Cardiac muscle cell (in vitro differentiated cells and primary cell): Measurements from ENCODE around the gene SAP30BP. TPM values are rescaled to one million over a fixed set of nuclear protein-coding genes. Genes with fewer than 3 reads are reported as not detected.

Experiments used
- DNase-seq, 2 donors: peaks; one replicate each; pipeline versions ENCODE4 v3.0.0 to v3.0.0-alpha.2; 2010 to 2017; ENCODE audit warnings: low read depth in 1 of 2, low spot score in 1 of 2
- H3K27ac ChIP-seq: fragments of 200-600 bp; sonication (generic); 2 replicates; pipeline ENCODE4 v1.5.1; 2016
- H3K27me3 ChIP-seq: fragments of 200-600 bp; sonication (generic); 2 replicates; pipeline ENCODE4 v1.6.0; 2016; ENCODE audit warnings: control low read depth
- H3K36me3 ChIP-seq: fragments of 200-600 bp; sonication (generic); 2 replicates; pipeline ENCODE4 v1.5.1; 2016; ENCODE audit warnings: control low read depth
- H3K4me1 ChIP-seq: fragments of 200-600 bp; sonication (generic); 2 replicates; pipeline ENCODE4 v1.8.1; 2017; ENCODE audit warnings: low read depth, mild to moderate bottlenecking, mixed run types
- H3K4me3 ChIP-seq: fragments of 200-600 bp; sonication (generic); 2 replicates; pipeline ENCODE4 v1.5.1; 2016; ENCODE audit warnings: mild to moderate bottlenecking
- H3K9me3 ChIP-seq: fragments of 200-600 bp; sonication (generic); 2 replicates; pipeline ENCODE4 v1.5.1; 2017; ENCODE audit warnings: low read depth, mild to moderate bottlenecking, control low read depth
- CTCF ChIP-seq: IDR thresholded peaks from 2 replicates; pipeline ENCODE4 v1.5.1; 2012; ENCODE audit warnings: low read depth, mild to moderate bottlenecking, low read length
- polyA plus RNA-seq: library from polyadenylated mRNA; unstranded; fragments of >200 nt; fragmentation: Nextera tagmentation; extraction: Ambion mirVana; gene quantifications from 2 replicates; pipeline ENCODE4 v1.2.1, GENCODE V29; 2016
- total RNA-seq: library from RNA; depleted of rRNA; stranded (reverse); fragments of >200 nt; gene quantifications from 2 replicates; pipeline ENCODE4 v1.2.3, GENCODE V29; 2016

Gene SAP30BP
- total and polyA plus RNA-seq, 2 experiments from 2014 or later: 50.8 to 106 TPM

GRCh38 chr17:75676461-75676860 lies 9.3 kb downstream of the SAP30BP start:
- H3K27me3 ChIP-seq: no peaks in the 10 kb centered on the region
- H3K36me3 ChIP-seq: peaks cover 7% of the 10 kb centered on the region
- no peak for TF ChIP-seq CTCF

DNA sequence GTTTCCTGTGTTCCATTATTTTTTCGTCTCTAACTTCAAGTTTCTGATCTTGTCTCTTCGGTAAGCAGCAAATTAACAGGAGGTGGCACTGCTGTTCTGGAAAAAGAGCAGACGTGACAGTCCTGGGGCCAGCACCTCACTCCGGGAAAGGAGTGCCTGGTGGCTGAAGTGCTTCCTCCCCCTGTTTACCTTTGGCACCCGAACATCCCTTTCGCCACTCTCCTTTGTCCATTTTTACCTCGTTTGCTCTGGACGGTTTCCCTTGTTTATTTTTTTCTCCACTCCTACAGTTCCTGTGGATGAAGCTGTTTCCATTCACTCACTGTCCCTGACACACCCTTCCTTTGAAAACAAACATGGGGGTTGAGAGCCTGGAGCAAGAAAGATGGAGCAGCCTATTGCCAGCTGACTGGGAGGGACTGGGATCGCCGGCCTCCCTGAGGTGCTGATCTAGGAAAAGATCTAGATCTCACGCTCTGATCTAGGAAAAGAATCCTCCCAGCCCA lies 12.6 kb downstream of the SAP30BP start:
- peak; percentile 13 for TF ChIP-seq CTCF
- no peaks in the 10 kb centered on the region for H3K4me1 ChIP-seq
- H3K36me3 ChIP-seq: peaks cover 2% of the 10 kb centered on the region
- no peak overlapping the region for H3K4me3 ChIP-seq
- H3K9me3 ChIP-seq: no peaks in the 10 kb centered on the region
- no peak overlapping the region for H3K27ac ChIP-seq
- peak in 1 of 2 donors; percentile 31 for DNase-seq
- no peaks in the 10 kb centered on the region for H3K27me3 ChIP-seq

More at GRCh38 chr17:75676461-75676860, 9.3 kb downstream of the SAP30BP start:
- no peaks in the 10 kb centered on the region for H3K4me1 ChIP-seq
- no peak overlapping the region for H3K4me3 ChIP-seq
- no peak for DNase-seq
- no peaks in the 10 kb centered on the region for H3K9me3 ChIP-seq
- H3K27ac ChIP-seq: no peak overlapping the region

DNA sequence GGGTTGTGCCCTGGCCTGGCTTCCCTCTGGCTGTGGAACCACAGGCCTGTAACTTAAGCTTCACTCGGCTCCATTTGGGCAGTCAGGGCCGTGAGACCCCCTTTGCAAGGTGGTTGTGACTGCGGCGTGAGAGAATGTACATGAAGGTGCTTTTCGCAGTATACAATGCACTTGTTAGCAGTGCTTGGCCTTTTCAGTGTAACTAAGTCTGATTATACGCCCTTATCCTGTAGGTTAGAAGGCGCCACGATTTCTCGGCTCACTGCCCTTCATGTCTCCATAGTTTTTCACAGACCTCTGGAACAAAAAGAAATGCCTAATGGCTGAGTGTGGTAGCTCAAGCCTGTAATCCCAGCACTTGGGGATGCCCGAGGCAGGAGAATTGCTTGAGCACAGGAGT lies 13.3 kb downstream of the SAP30BP start:
- peaks cover 2% of the 10 kb centered on the region for H3K36me3 ChIP-seq
- no peak for DNase-seq
- no peaks in the 10 kb centered on the region for H3K4me1 ChIP-seq
- TF ChIP-seq CTCF: no peak
- H3K4me3 ChIP-seq: no peak overlapping the region
- H3K9me3 ChIP-seq: no peaks in the 10 kb centered on the region
- H3K27me3 ChIP-seq: no peaks in the 10 kb centered on the region
- no peak overlapping the region for H3K27ac ChIP-seq

DNA sequence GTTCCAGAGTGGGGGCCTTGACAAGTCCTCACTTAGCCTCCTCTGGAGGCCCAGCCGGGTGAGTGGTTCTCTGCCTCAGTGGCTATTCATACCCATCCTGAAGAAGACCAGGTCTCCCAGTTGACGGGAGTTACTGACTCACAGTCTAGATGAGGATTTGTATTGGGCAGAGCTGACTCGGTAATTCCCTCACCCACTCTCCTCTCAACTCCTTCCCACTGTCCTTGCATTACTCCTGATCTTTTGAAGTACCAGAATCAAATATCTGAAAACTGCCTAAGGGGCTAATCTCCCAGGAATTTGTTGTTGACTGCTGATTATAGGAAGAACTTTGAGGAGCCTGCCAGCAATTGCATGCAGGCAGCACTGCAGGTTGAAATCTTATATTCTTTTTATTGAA lies 14.2 kb downstream of the SAP30BP start:
- Histone ChIP-seq H3K4me3 (no peak overlapping the region), H3K27me3 (no peaks in the 10 kb centered on the region), H3K27ac (no peak overlapping the region), H3K4me1 (no peaks in the 10 kb centered on the region), H3K9me3 (no peaks in the 10 kb centered on the region), H3K36me3 (peaks cover 2% of the 10 kb centered on the region)
- TF ChIP-seq CTCF: no peak
- DNase-seq: peak in 1 of 2 donors; percentile 12

DNA sequence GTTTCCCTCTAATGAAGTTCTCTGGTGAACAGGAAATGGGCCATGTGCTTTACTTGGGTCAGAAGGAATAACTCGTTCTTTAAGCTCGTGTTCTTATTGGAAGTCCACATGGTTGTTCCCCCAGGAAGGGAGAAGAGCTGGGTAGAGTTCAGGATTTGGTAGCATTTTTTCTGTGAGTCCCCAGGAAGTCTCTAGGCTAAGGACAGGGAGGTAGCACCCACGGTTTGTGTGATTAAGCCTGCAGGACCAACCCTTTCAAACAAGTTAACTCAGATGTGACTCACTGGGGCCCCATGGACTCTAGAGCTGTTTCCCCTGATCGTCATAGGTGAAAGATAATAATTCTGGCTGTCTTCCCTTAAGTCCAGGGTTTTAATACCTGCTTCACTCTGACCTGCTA lies 16.4 kb downstream of the SAP30BP start:
- Histone ChIP-seq H3K4me3 (no peak overlapping the region), H3K4me1 (no peaks in the 10 kb centered on the region), H3K9me3 (no peaks in the 10 kb centered on the region), H3K36me3 (peaks cover 2% of the 10 kb centered on the region), H3K27ac (no peak overlapping the region), H3K27me3 (no peaks in the 10 kb centered on the region)
- TF ChIP-seq CTCF: no peak
- peak in 1 of 2 donors; percentile 44 for DNase-seq
